CD14-positive monocyte (primary cell): ENCODE data around the gene PREX1. TPM values are rescaled to one million over a fixed set of nuclear protein-coding genes. Genes with fewer than 3 reads are reported as not detected.

ENCODE experiments used
- DNase-seq, 3 donors: peaks; one replicate each; pipeline ENCODE4 v3.0.0-alpha.2; 2011 to 2022
- H2AFZ ChIP-seq: 2 replicates; pipeline ENCODE4 v1.6.0; 2012; ENCODE audit warnings: mild to moderate bottlenecking, low read depth, low read length, inconsistent platforms; ENCODE audit not compliant: insufficient read depth, poor library complexity, severe bottlenecking
- H3K27ac ChIP-seq, 2 donors: 1 replicate in 1 of 2; 2 replicates in 1 of 2; pipeline ENCODE4 v1.5.1; 2012 to 2013; ENCODE audit warnings: low read length in 2 of 2, control low read depth in 1 of 2, inconsistent platforms in 1 of 2, low read depth in 1 of 2, mild to moderate bottlenecking in 1 of 2
- H3K27me3 ChIP-seq, 2 donors: one replicate each; pipeline versions ENCODE4 v1.6.0 to v1.6.1; 2011 to 2013; ENCODE audit warnings: low read length in 2 of 2; ENCODE audit not compliant: control insufficient read depth in 2 of 2, insufficient read depth in 2 of 2
- H3K36me3 ChIP-seq, 2 donors: replicated peaks in 1 of 2; 1 replicate in 1 of 2; 2 replicates in 1 of 2; pipeline versions ENCODE4 v1.5.1 to v1.6.1; 2012 to 2013; ENCODE audit warnings: low read length in 2 of 2, control low read depth in 1 of 2, inconsistent platforms in 1 of 2, mild to moderate bottlenecking in 1 of 2; ENCODE audit not compliant: insufficient read depth in 2 of 2, control insufficient read depth in 1 of 2
- H3K4me1 ChIP-seq, 2 donors: 1 replicate in 1 of 2; 2 replicates in 1 of 2; pipeline versions ENCODE4 v1.5.1 to v1.6.1; 2012 to 2013; ENCODE audit warnings: low read length in 2 of 2, control low read depth in 1 of 2, inconsistent platforms in 1 of 2, mild to moderate bottlenecking in 1 of 2, moderate library complexity in 1 of 2; ENCODE audit not compliant: insufficient read depth in 2 of 2, control insufficient read depth in 1 of 2
- H3K4me2 ChIP-seq: replicated peaks from 2 replicates; pipeline ENCODE3; 2012; ENCODE audit warnings: low read length, moderate library complexity, mild to moderate bottlenecking; ENCODE audit not compliant: poor library complexity, severe bottlenecking; ENCODE audit errors: extremely low read depth
- H3K4me3 ChIP-seq, 3 experiments: fragments of 200-600 bp in 1 of 3; sonication (generic) in 1 of 3; replicated peaks in 1 of 3; 1 replicate in 2 of 3; 2 replicates in 1 of 3; pipeline ENCODE4 v1.5.1; 2011 to 2013; ENCODE audit warnings: low read length in 3 of 3, mild to moderate bottlenecking in 3 of 3, control low read depth in 2 of 3, low read depth in 2 of 3, inconsistent platforms in 1 of 3, moderate library complexity in 1 of 3
- H3K79me2 ChIP-seq: 2 replicates; pipeline ENCODE4 v1.6.0; 2012; ENCODE audit warnings: mild to moderate bottlenecking, control low read depth, inconsistent platforms, low read length, moderate library complexity; ENCODE audit not compliant: insufficient read depth
- H3K9ac ChIP-seq: 2 replicates; pipeline ENCODE4 v1.6.0; 2017; ENCODE audit warnings: low read length, mild to moderate bottlenecking; ENCODE audit not compliant: insufficient read depth, poor library complexity, severe bottlenecking
- H3K9me3 ChIP-seq, 2 donors: replicated peaks in 1 of 2; 1 replicate in 1 of 2; 2 replicates in 1 of 2; pipeline versions ENCODE4 v1.5.1 to v1.6.1; 2012 to 2013; ENCODE audit warnings: low read length in 2 of 2, control low read depth in 1 of 2; ENCODE audit not compliant: control insufficient read depth in 1 of 2, insufficient read depth in 1 of 2
- H4K20me1 ChIP-seq: 2 replicates; pipeline ENCODE4 v1.6.0; 2012; ENCODE audit warnings: mild to moderate bottlenecking, low read length, control low read depth, moderate library complexity; ENCODE audit not compliant: insufficient read depth
- H3K27ac Mint-ChIP-seq, 7 donors: one replicate each; pipeline ENCODE4 v1.8.0; 2020; ENCODE audit warnings: mild to moderate bottlenecking in 7 of 7, mixed read lengths in 7 of 7, moderate library complexity in 6 of 7, inconsistent platforms in 2 of 7
- H3K27me3 Mint-ChIP-seq, 3 donors: one replicate each; pipeline ENCODE4 v1.8.0; 2021 to 2022; ENCODE audit warnings: low read depth in 3 of 3, mild to moderate bottlenecking in 3 of 3, mixed read lengths in 3 of 3, moderate library complexity in 3 of 3, inconsistent platforms in 1 of 3
- H3K36me3 Mint-ChIP-seq, 2 donors: one replicate each; pipeline ENCODE4 v1.8.0; 2020; ENCODE audit warnings: mixed read lengths in 2 of 2, inconsistent platforms in 1 of 2, mild to moderate bottlenecking in 1 of 2
- H3K4me1 Mint-ChIP-seq: one replicate; pipeline ENCODE4 v1.8.0; 2020; ENCODE audit warnings: mild to moderate bottlenecking, mixed read lengths
- H3K4me3 Mint-ChIP-seq, 2 donors: one replicate each; pipeline ENCODE4 v1.8.0; 2020; ENCODE audit warnings: mild to moderate bottlenecking in 2 of 2, mixed read lengths in 2 of 2, moderate library complexity in 1 of 2
- H3K9me3 Mint-ChIP-seq, 7 donors: one replicate each; pipeline ENCODE4 v1.8.0; 2020 to 2022; ENCODE audit warnings: mixed read lengths in 7 of 7, mild to moderate bottlenecking in 6 of 7, moderate library complexity in 6 of 7, inconsistent platforms in 2 of 7
- WGBS: methylation state at CpG from one replicate; pipeline ENCODE4 v1.1.5; 2013; ENCODE audit warnings: missing lambda C conversion rate; ENCODE audit not compliant: insufficient coverage; 5-methylcytosine and 5-hydroxymethylcytosine counted together
- intact Hi-C, 2 donors: fragments of 100-400 bp; cut with micrococcal nuclease; formaldehyde crosslinking; loops; one replicate each; pipeline versions ENCODE4 v1.15.0 to v1.15.1; 2023
- polyA plus RNA-seq, 3 donors: library from polyadenylated mRNA; depleted of rRNA in 1 of 3; unstranded in 2 of 3; stranded (reverse) in 1 of 3; fragments of 300-500 nt in 2 of 3; fragments of >200 nt in 1 of 3; fragmentation: Illumina TruSeq in 2 of 3; gene quantifications; 1 replicate in 2 of 3; 2 replicates in 1 of 3; pipeline ENCODE4 v1.2.3, GENCODE V29; 2012 to 2021
- TF ChIP-seq, protein P1 (sequence below): fragments of 200-600 bp; IDR thresholded peaks from one replicate; pipeline ENCODE4 v1.8.0; 2022; ENCODE audit warnings: antibody characterized with exemption, mild to moderate bottlenecking

Gene PREX1
- polyA plus RNA-seq, 3 donors: 24.3 to 114 (median 27.5) TPM

DNA sequence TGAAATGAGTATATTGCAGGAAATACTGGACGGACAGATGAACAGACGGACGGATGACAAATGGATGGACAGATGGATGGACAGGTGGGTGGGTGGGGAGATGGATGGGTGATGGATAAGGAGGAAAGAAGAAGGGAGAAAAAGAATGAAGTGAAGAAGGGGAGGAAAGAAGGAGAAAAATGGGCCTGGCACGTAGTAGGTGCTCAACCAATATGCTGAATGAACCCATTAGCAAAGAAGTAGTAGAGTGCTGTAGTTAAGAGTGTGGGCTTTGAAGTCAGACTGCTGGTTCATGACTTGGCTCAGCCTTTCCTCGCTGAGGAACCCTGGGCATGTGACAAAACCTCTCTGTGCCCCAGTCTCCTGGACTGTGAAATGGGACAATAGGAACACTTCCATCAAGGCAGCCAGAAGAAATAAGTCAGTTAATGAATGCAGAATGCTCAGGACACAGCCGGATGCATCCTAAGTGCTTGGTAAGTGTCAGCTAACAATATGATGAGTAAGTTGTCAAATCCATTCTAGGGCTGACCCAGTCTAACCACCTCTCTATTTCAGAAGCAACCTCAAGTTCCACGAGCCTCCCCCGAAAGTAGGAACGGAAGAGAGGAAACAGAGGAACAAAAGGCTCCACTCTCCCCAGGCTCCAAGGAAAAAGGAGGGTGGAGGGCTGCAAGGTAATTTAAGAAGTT is 37.9 kb downstream of the PREX1 start:
- no peaks in the 10 kb centered on the region for H3K9me3 ChIP-seq
- H3K4me1 Mint-ChIP-seq: peaks cover 90% of the 10 kb centered on the region
- H2AFZ ChIP-seq: no peak overlapping the region
- H3K9me3 Mint-ChIP-seq: peaks cover 0 to 1% (median 0%) of the 10 kb centered on the region in 7 donors
- H3K4me3 Mint-ChIP-seq: no peak overlapping the region
- peaks cover 100% of the 10 kb centered on the region for H4K20me1 ChIP-seq
- H3K4me1 ChIP-seq: peaks cover 76 to 84% of the 10 kb centered on the region in 2 donors
- H3K36me3 ChIP-seq: peaks cover 7 to 8% of the 10 kb centered on the region in 2 donors
- H3K27me3 ChIP-seq: no peaks in the 10 kb centered on the region
- DNase-seq: no peak
- peaks cover 0 to 5% (median 2%) of the 10 kb centered on the region in 3 donors for H3K27me3 Mint-ChIP-seq
- H3K27ac ChIP-seq: peak overlapping the region in 1 of 2 donors; percentile 96
- peaks cover 95% of the 10 kb centered on the region for H3K79me2 ChIP-seq
- no peak overlapping the region for H3K4me2 ChIP-seq
- TF ChIP-seq, protein P1, sequence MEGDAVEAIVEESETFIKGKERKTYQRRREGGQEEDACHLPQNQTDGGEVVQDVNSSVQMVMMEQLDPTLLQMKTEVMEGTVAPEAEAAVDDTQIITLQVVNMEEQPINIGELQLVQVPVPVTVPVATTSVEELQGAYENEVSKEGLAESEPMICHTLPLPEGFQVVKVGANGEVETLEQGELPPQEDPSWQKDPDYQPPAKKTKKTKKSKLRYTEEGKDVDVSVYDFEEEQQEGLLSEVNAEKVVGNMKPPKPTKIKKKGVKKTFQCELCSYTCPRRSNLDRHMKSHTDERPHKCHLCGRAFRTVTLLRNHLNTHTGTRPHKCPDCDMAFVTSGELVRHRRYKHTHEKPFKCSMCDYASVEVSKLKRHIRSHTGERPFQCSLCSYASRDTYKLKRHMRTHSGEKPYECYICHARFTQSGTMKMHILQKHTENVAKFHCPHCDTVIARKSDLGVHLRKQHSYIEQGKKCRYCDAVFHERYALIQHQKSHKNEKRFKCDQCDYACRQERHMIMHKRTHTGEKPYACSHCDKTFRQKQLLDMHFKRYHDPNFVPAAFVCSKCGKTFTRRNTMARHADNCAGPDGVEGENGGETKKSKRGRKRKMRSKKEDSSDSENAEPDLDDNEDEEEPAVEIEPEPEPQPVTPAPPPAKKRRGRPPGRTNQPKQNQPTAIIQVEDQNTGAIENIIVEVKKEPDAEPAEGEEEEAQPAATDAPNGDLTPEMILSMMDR: no peak
- no peak overlapping the region for H3K9ac ChIP-seq
- 90% methylated on average over 5 of the region's 9 CpGs for WGBS
- H3K4me3 ChIP-seq: no peak overlapping the region
- intact Hi-C loops: loop anchor here (5.0 kb wide), 3 partner anchors 32 to 117 kb away; no protein-coding TSS in a partner anchor
- H3K27ac Mint-ChIP-seq: peak overlapping the region; percentile 5 to 98 (median 80)
- H3K36me3 Mint-ChIP-seq: peaks cover 39 to 41% of the 10 kb centered on the region in 2 donors

DNA sequence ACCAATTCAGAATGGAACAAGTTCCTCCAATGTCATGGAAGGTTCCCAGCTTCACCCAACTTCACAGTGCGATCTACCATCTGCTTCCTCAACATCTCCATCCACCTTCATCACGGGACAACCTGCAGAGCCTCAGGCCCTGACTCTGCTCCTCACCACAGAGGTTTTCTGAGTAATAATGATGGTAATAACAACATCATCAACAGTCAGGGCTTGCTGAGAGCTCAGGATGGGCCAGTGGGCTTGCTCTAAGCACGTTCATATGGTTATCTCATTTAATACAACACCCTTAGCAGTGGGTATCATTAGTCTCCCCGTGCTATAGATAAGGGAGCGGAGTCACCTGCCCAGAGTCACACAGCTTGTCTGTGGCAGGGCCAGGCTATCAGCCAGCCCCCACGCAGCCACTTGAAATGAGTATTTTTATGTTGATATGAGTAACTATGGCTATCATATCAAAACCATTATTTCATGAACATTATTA is 38.6 kb downstream of the PREX1 start:
- peaks cover 95% of the 10 kb centered on the region for H3K79me2 ChIP-seq
- H3K9me3 ChIP-seq: no peaks in the 10 kb centered on the region
- peak overlapping the region in 1 of 3 experiments; percentile 64 for H3K4me3 ChIP-seq
- peak overlapping the region; percentile 78 to 96 for H3K27ac ChIP-seq
- peak overlapping the region; percentile 95 to 99 (median 98) for H3K27ac Mint-ChIP-seq
- no CpG with 5 or more reads among the region's 6 CpGs for WGBS
- peaks cover 90% of the 10 kb centered on the region for H3K4me1 Mint-ChIP-seq
- peaks cover 42 to 44% of the 10 kb centered on the region in 2 donors for H3K36me3 Mint-ChIP-seq
- peak overlapping the region in 1 of 2 donors; percentile 81 for H3K4me3 Mint-ChIP-seq
- peaks cover 7 to 8% of the 10 kb centered on the region in 2 donors for H3K36me3 ChIP-seq
- H3K4me2 ChIP-seq: peak overlapping the region; percentile 67
- no peak for DNase-seq
- peaks cover 0 to 5% (median 2%) of the 10 kb centered on the region in 3 donors for H3K27me3 Mint-ChIP-seq
- H3K27me3 ChIP-seq: no peaks in the 10 kb centered on the region
- peaks cover 73 to 84% of the 10 kb centered on the region in 2 donors for H3K4me1 ChIP-seq
- intact Hi-C loops: loop anchor here (5.0 kb wide), 3 partner anchors 33 to 118 kb away; no protein-coding TSS in a partner anchor
- H3K9ac ChIP-seq: no peak overlapping the region
- H3K9me3 Mint-ChIP-seq: peaks cover 0 to 1% (median 0%) of the 10 kb centered on the region in 7 donors
- H2AFZ ChIP-seq: no peak overlapping the region
- H4K20me1 ChIP-seq: peaks cover 100% of the 10 kb centered on the region
- TF ChIP-seq, protein P1: no peak
